Choroid plexus epithelial cell (primary cell): ENCODE data around the gene SCNN1A.

Source experiments
- DNase-seq: peaks from one replicate; pipeline ENCODE4 v3.0.0-alpha.2; 2010; ENCODE audit warnings: low read depth
- H3K4me3 ChIP-seq: 2 replicates; pipeline ENCODE4 v1.5.1; 2011; ENCODE audit warnings: low read depth, mild to moderate bottlenecking, control low read depth, low read length, moderate library complexity
- CTCF ChIP-seq: conservative IDR thresholded peaks from 2 replicates; pipeline ENCODE4 v1.5.1; 2011; ENCODE audit warnings: low read depth, mild to moderate bottlenecking, control low read depth, inconsistent platforms, low read length, moderate library complexity

SCNN1A gene

DNA sequence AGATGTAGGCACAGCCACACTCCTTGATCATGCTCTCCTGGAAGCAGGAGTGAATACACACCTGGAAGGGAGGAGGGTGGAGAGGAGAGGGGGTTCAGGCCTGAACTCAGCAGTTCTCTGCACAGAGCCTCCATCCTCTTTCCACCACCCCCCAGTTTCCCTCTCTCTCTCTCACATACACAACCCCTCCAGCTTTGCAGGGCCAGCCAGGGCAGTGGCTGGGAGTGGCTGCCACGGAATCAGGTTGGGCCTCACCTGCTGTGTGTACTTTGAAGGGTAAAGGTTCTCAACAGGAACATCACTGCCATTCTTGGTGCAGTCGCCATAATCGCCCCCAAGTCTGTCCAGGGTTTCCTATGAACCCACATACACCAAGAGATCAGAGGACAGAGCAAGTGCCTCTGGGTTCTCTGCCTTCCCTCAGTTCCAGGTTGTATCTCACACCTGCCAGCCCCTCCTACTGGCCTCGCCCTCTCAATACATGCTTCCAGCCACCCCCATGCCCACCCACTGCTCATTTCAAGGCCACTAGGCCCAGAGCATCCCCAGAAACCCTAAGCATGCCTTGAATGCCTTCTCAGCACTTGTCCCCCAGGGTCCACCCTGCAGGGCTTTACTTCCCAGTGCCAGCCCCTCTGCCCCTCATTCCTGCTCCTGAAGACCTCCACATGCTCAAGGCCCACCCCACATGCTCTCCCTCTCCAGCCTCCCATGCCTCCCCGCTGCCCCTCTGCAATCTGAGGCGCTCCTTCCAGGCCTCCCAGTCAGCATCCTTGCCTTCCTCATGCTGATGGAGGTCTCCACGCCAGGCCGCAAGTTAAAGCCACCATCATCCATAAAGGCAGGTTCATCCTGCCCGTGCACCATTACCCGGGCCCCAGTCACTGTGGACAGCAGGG, 20.6 kb downstream of the SCNN1A start:
- TF ChIP-seq CTCF, result no peak
- no peak overlapping the region for H3K4me3 ChIP-seq
- DNase-seq, result no peak

GRCh38 chr12:6352193-6353173, 22.9 kb downstream of the SCNN1A start:
- H3K4me3 ChIP-seq, result no peak overlapping the region
- no peak for TF ChIP-seq CTCF
- DNase-seq, result no peak

DNA sequence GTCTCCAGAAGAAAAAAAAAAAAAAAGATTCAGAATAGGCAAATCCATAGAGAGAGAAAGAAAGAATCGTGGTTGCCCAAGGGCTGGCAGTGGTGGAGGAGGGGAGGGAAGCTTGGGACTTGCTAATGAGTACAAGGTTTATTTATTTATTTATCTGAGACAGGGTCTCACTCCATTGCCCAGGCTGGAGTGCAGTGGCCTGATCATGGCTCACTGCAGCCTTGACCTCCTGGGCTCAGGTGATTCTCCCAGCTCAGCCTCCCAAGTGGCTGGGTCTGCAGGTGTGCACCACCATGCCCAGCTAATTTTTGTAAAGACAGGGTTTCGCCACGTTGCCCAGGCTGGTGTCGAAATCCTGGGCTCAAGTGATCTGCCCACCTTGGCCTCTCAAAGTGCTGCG, 23.7 kb downstream of the SCNN1A start:
- no peak for TF ChIP-seq CTCF
- DNase-seq, result no peak
- no peak overlapping the region for H3K4me3 ChIP-seq

DNA sequence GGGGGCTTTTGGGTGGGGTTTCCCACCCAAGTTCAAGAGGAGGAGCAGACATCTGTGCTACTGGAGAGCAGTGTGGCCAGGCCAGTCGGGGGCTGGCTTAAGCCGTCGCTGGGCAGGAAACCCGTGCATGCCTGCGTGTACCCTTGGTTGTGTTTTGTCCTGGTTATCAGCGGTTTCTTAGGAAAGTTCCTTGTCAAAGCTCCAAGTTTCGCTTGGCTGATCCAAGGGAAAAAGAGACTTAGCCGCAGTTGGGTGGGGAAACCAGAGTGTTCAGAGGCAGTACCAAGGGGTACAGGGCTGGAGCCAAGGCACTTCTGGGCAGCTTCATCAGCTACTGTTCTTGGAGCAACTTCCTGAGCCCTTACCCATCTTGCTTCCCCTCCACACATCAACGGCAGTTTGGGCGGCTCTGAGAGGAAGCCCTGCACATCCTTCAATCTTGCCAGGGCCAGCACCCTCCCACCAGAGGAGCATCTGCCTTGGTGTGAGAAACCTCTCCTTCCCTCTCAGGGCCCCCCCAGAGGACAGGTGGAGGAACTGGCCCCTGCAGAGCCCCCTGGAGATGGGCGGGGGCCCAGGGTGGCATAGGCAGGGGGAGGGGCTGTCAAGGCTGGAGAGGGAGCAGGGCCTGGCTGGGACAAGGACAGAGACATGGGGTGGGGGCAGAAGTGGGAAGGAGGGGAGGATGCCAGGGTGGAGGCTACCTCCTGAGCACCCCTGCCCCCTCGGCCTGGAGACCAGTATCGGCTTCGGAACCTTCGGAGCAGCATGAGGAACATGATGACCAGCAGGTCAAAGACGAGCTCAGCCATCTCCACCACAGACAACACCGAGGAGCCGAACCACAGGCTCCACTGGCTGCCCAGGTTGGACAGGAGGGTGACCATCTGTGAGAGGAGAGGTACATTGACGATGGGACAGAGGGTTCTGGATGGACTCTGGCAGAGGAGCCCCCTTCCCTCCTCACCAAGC, 27.7 kb downstream of the SCNN1A start:
- no peak overlapping the region for H3K4me3 ChIP-seq
- DNase-seq, result peak; percentile 58
- no peak for TF ChIP-seq CTCF

DNA sequence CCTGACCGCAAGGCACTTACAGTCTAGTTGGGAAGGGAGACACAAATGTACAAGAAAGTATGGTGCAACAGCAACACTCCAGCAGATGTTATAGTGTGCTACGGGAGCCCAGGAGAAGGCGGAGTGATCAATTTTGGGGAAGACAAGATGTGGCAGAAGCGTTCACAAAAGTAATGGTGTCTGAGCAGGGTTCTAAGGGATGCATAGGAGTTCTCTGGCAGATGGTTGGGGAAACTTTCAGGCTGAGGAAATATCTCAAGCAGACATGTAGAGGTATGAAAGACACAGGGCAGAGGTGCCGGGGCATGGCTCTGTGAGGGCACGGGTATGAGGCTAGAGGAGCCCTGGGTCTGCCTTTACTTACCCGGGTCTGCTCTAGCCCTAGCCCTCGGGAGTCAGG, 28.4 kb downstream of the SCNN1A start:
- no peak for TF ChIP-seq CTCF
- DNase-seq, result no peak
- H3K4me3 ChIP-seq, result no peak overlapping the region

DNA sequence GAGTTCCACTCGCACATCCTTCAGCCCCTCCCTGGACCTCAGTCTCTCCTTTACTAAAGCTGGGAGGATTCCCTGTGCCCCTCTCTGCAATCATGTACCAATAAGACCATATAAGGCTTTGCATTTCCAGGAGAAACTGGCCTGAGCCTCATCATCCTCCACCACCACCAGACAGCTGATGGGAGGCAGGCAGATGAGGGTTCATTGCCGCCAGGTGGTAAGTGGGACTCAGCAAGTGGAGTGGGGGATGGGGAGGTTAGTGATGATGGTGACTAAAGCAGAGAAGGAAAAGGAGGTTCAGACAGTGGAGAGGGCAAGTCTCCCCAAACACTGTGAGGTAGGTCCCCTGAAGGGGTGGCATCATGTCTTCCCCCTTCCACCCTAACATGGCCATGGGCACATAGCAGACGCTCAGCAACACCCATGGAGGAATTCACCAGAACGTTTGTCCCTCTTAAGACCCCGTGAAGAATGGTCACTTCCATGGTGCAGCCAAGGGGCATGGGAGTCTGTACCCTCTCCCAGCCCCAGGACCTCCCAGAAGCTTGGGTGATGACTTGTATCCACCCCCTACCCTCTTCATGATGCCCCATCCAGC, 29.0 kb downstream of the SCNN1A start:
- no peak for TF ChIP-seq CTCF
- DNase-seq, result no peak
- H3K4me3 ChIP-seq, result no peak overlapping the region
